HG03060 (cell line): ENCODE measurements around the gene ALG3.

Experiments used
- ATAC-seq: cut with Tn5 transposase; IDR thresholded peaks from one replicate; pipeline ENCODE4 v1.9.1; 2021; ENCODE audit warnings: low read depth, moderate number of reproducible peaks; ENCODE audit not compliant: unreplicated experiment

Gene ALG3

GRCh38 chr3:184200825-184201224 is 47.9 kb downstream of the ALG3 start:
- no peak for ATAC-seq

- no peak for ATAC-seq
These were observed 50.3 kb downstream of the ALG3 start for GRCh38 chr3:184198509-184198908.

- no peak for ATAC-seq
These were observed 52.2 kb downstream of the ALG3 start for GRCh38 chr3:184196536-184196935.

- no peak for ATAC-seq
These were observed 54.7 kb downstream of the ALG3 start for GRCh38 chr3:184193991-184194539.

GRCh38 chr3:184192889-184193288 is 55.9 kb downstream of the ALG3 start:
- no peak for ATAC-seq
